GM10266 (cell line): ENCODE data around the gene ADAR.

Experiments used
- DNase-seq: peaks from one replicate; pipeline ENCODE4 v3.0.0; 2012; ENCODE audit errors: extremely low spot score
- CTCF ChIP-seq: IDR thresholded peaks from 2 replicates; pipeline ENCODE4 v1.5.1; 2012; ENCODE audit warnings: mild to moderate bottlenecking, low read depth; ENCODE audit not compliant: control insufficient read depth, insufficient read depth; ENCODE audit errors: missing control alignments

ADAR gene

DNA sequence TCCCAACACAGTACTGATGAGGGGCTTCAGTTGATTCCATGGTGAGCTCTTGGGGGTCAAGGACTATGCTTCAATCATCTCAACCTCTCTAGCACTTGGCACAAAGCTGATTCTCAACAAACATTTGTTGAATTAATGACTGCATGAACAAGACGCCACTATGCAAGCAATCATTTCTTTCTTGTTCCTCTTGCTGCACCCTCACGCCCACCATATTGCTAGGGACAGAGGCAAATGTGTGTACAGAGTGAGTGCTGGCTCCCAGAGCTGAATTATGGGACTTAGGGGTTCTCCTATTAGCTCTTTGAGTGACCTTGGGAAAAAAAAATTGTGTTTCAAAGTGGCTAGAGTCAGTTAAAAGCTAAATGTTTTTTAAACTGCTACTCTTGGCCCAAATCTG, 2.5 kb downstream of the ADAR start:
- TF ChIP-seq CTCF: no peak
- DNase-seq: no peak

GRCh38 chr1:154603317-154603716, 4.7 kb downstream of the ADAR start:
- TF ChIP-seq CTCF: no peak
- DNase-seq: no peak

DNA sequence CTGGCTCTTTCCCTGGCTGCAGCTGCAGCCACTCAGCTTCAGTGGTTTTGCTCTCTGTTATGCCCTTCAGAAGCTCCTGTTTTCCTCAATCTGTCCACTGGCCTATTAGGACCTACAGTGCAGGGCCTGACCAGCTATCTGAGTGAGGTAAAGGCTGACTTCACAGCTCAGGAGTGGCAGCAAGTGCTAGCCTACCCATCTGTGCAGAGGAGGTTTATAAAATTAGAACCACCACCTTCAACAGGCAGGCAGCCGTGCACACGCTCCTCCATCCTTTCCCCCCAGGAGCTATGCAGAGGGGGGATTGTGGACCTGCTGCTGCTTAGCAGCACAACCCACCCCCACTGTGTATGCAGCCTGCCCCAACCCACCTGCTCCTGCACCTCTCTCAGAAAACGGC, 8.3 kb downstream of the ADAR start:
- no peak for DNase-seq
- no peak for TF ChIP-seq CTCF

DNA sequence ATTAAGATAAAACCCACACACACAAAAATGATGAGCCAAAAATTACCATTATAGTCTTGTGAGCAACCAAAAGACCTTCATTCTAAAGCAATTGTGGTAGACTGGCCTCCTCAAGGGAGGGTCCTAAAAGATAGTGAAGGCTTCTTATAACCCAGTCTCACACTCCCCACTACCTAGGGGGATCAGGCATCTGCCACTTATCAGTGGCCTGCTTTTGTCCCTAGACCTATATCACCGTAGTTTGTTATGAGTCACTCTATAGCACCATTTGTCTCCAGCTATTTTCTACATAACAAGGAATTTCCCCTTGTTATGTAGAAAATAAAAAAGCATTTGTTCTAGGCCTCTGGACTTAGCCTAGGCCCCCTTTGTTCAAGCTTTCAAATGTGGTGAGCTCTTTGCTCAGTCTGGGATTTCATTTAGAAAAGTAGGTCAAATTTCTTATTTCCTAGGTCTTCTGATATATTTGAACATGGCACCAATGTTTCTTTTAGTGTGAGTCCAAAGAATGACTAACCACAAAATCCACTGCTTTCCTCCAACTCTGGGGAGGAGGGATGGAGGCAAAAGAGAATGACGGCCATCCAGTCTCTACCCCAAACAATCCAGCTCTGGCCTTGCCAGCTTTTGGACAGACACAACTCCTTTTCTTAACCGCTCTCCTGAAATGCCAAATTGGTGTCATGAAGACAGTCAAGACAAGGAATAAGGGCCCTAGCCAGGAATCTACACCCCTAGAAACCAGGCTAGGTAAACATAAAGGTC, 8.9 kb downstream of the ADAR start:
- no peak for TF ChIP-seq CTCF
- no peak for DNase-seq

GRCh38 chr1:154595621-154596020, 12.4 kb downstream of the ADAR start:
- DNase-seq: no peak
- no peak for TF ChIP-seq CTCF

GRCh38 chr1:154594811-154595210, 13.2 kb downstream of the ADAR start:
- no peak for TF ChIP-seq CTCF
- DNase-seq: no peak

DNA sequence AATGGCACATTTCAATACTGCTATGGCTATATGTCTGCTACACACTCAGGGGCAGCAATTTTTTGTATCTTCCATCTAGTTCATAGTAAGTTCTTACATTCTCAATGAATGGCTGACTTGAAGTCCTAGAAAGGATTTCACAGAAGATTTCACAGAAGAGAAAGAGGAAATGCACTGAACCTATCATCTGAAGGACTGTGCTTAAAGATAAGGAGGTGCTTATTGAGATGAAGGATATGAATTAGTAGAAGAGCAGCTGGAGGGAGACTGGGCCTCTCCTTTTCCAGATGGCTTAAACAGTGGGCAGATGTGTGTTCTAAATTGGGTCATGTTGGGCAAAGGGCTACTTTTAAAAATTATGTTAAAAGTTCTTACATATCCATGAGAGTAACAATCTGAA, 14.6 kb downstream of the ADAR start:
- TF ChIP-seq CTCF: no peak
- no peak for DNase-seq
